Transverse colon (tissue), 4 donors: ENCODE measurements around the gene CYGB. TPM values are rescaled to one million over a fixed set of nuclear protein-coding genes. Genes with fewer than 3 reads are reported as not detected.
"Not testable (repeated sequence)": the region's sequence is repeated elsewhere in the genome, so short reads cannot be mapped to it uniquely, and the experiment has no call there.

Experiments
- DNase-seq: peaks from one replicate; pipeline ENCODE4 v3.0.0-alpha.2; 2019
- H3K27ac ChIP-seq, 4 donors: fragments of 200-600 bp; sonication (generic); 2 replicates each; pipeline ENCODE4 v1.5.1; 2016 to 2018; ENCODE audit warnings: inconsistent platforms in 4 of 4
- H3K27me3 ChIP-seq: fragments of 200-600 bp; sonication (generic); 2 replicates; pipeline ENCODE4 v1.5.1; 2017; ENCODE audit warnings: inconsistent platforms
- H3K36me3 ChIP-seq, 4 donors: fragments of 200-600 bp; sonication (generic); 2 replicates each; pipeline ENCODE4 v1.5.1; 2017 to 2019; ENCODE audit warnings: inconsistent platforms in 4 of 4
- H3K4me1 ChIP-seq, 4 donors: fragments of 200-600 bp; sonication (generic); 2 replicates each; pipeline ENCODE4 v1.5.1; 2017 to 2020; ENCODE audit warnings: inconsistent platforms in 4 of 4
- H3K4me3 ChIP-seq, 4 donors: fragments of 200-600 bp; sonication (generic); 1 replicate in 1 of 4; 2 replicates in 3 of 4; pipeline versions ENCODE4 v1.5.1 to v1.6.1; 2017 to 2019; ENCODE audit warnings: inconsistent platforms in 4 of 4
- H3K9me3 ChIP-seq, 2 donors: fragments of 200-600 bp; sonication (generic); 2 replicates each; pipeline ENCODE4 v1.5.1; 2017 to 2019; ENCODE audit warnings: inconsistent platforms in 2 of 2
- EP300 ChIP-seq: sonication (generic); formaldehyde crosslinking; IDR thresholded peaks from one replicate; pipeline ENCODE4 v1.6.1; 2017; ENCODE audit warnings: antibody characterized with exemption, low read depth
- POLR2A ChIP-seq: fragments of 450-650 bp; IDR thresholded peaks from one replicate; pipeline ENCODE4 v1.6.1; 2016; ENCODE audit warnings: antibody characterized with exemption, mild to moderate bottlenecking, moderate library complexity
- POLR2AphosphoS5 ChIP-seq, 3 donors: sonication (generic); formaldehyde crosslinking; IDR thresholded peaks; one replicate each; pipeline ENCODE4 v1.6.1; 2016; ENCODE audit warnings: antibody characterized with exemption in 3 of 3
- WGBS, 2 donors: methylation state at CpG; one replicate each; pipeline ENCODE4 v1.1.5; 2018; ENCODE audit warnings: low coverage in 1 of 2; 5-methylcytosine and 5-hydroxymethylcytosine counted together
- in situ Hi-C, 4 donors: fragments of 200-750 bp; cut with MboI; loops; one replicate each; pipeline versions ENCODE4 v1.15.0 to v1.15.1; 2017; ENCODE audit warnings: low sequenced_read_pairs in 3 of 4, low pct_ligation_motif_present in 1 of 4, low pct_unique_long_range_greater_than_20kb in 1 of 4
- intact Hi-C: fragments of 100-400 bp; cut with DNase I; formaldehyde crosslinking; loops from one replicate; pipeline ENCODE4 v1.15.1; 2023; ENCODE audit warnings: low total_unique reads
- total RNA-seq, 4 donors: library from RNA; depleted of rRNA; stranded (reverse); fragments of >200 nt; gene quantifications; one replicate each; pipeline ENCODE4 v1.1.0, GENCODE V29; 2016
- TF ChIP-seq, protein P1 (sequence below), 5 experiments: fragments of 200-600 bp in 3 of 5; fragments of 450-650 bp in 2 of 5; sonication (generic) in 3 of 5; IDR thresholded peaks; 1 replicate in 2 of 5; 2 replicates in 3 of 5; pipeline ENCODE4 v1.5.1; 2016 to 2017; ENCODE audit warnings: antibody characterized with exemption in 5 of 5, inconsistent platforms in 3 of 5, mild to moderate bottlenecking in 2 of 5, moderate library complexity in 1 of 5

Gene CYGB
- total RNA-seq, 4 donors from 2014 or later: 7.5 to 20.1 (median 11.3) TPM

DNA sequence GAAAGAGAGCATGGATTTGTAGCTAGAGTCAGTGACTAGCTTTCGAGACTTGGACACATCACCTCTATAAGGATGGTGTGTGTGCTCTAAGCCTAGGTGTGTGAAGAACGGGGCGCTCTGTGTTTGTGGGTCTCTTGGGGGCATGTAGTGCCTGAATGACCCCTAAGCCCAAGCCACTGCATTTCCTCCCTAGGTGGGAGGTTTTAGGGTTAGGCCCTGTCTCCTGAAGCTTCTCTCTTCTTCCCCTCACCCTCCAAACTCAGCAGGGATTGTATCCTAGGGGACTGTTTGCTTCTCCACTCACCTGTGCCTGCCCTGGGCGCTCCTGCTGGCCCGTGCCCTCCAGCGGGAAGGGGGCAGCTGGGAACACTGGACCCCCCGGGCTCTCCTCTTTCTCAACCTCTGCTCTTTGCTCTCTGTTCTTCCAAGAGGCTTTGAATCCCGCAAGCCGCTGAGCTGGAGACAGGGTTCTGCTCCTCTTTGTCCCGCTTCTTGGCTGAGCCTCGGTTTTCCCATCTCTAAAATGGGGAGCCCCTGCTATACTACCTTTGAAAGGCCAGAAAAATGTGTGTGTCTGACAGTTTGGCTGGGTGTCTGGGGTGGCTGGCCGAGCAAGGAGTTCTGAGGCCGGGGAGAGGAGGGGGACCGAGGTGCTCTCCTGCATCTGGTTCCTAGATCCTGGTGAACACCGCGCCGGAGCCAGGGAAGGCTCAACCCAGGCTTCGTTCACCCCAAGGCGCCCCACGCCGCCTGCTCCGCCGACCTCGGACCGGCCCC lies 810 bp downstream of the CYGB start:
- no peak for DNase-seq
- no peaks in the 10 kb centered on the region for H3K36me3 ChIP-seq
- H3K4me1 ChIP-seq: peaks cover 5 to 41% (median 27%) of the 10 kb centered on the region in 4 donors
- H3K4me3 ChIP-seq: peak overlapping the region; percentile 9 to 46 (median 21)
- H3K27me3 ChIP-seq: peaks cover 40% of the 10 kb centered on the region
- WGBS, 2 donors: 71% methylated on average over 24 of the region's 25 CpGs; no CpG with 5 or more reads in 1 of the 2 donors
- intact Hi-C loops (no loop called here), in situ Hi-C loops (loop anchor here in 1 of 4 donors (25.0 kb wide), 1 partner anchor 176 kb away; the partner anchor contains the start of gene MXRA7)
- H3K27ac ChIP-seq: peak overlapping the region; percentile 62 to 74 (median 69)
- H3K9me3 ChIP-seq: no peaks in the 10 kb centered on the region
- no peak for TF ChIP-seq POLR2A
- TF ChIP-seq, protein P1, sequence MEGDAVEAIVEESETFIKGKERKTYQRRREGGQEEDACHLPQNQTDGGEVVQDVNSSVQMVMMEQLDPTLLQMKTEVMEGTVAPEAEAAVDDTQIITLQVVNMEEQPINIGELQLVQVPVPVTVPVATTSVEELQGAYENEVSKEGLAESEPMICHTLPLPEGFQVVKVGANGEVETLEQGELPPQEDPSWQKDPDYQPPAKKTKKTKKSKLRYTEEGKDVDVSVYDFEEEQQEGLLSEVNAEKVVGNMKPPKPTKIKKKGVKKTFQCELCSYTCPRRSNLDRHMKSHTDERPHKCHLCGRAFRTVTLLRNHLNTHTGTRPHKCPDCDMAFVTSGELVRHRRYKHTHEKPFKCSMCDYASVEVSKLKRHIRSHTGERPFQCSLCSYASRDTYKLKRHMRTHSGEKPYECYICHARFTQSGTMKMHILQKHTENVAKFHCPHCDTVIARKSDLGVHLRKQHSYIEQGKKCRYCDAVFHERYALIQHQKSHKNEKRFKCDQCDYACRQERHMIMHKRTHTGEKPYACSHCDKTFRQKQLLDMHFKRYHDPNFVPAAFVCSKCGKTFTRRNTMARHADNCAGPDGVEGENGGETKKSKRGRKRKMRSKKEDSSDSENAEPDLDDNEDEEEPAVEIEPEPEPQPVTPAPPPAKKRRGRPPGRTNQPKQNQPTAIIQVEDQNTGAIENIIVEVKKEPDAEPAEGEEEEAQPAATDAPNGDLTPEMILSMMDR (IDR thresholded peaks at IDR 0.05): no peak

GRCh38 chr17:76535788-76536510 lies 1.6 kb downstream of the CYGB start:
- Histone ChIP-seq H3K27ac (peak overlapping the region; percentile 62 to 74 (median 69)), H3K9me3 (no peaks in the 10 kb centered on the region), H3K4me3 (peak overlapping the region in 1 of 4 donors; percentile 46), H3K27me3 (peaks cover 40% of the 10 kb centered on the region), H3K36me3 (no peaks in the 10 kb centered on the region), H3K4me1 (peaks cover 5 to 44% (median 27%) of the 10 kb centered on the region in 4 donors)
- in situ Hi-C loops: loop anchor here in 1 of 4 donors (25.0 kb wide), 1 partner anchor 176 kb away; the partner anchor contains the start of gene MXRA7
- TF ChIP-seq EP300 (no peak), POLR2AphosphoS5 (IDR thresholded peaks at IDR 0.05) (no peak), POLR2A (no peak)
- TF ChIP-seq, protein P1 (IDR thresholded peaks at IDR 0.05): no peak
- DNase-seq: no peak
- intact Hi-C loops: no loop called here
- WGBS, 2 donors: 75% methylated on average over 19 of the region's 19 CpGs; no CpG with 5 or more reads in 1 of the 2 donors

GRCh38 chr17:76534831-76535732 lies 2.4 kb downstream of the CYGB start:
- Histone ChIP-seq H3K36me3 (no peaks in the 10 kb centered on the region), H3K4me1 (peaks cover 1 to 44% (median 32%) of the 10 kb centered on the region in 4 donors), H3K9me3 (no peaks in the 10 kb centered on the region), H3K27me3 (peaks cover 40% of the 10 kb centered on the region), H3K4me3 (no peak overlapping the region), H3K27ac (peak overlapping the region; percentile 21 to 74 (median 66))
- no peak for DNase-seq
- in situ Hi-C loops (loop anchor here in 1 of 4 donors (25.0 kb wide), 1 partner anchor 177 kb away; the partner anchor contains the start of gene MXRA7), intact Hi-C loops (no loop called here)
- no peak for TF ChIP-seq POLR2A
- TF ChIP-seq, protein P1 (IDR thresholded peaks at IDR 0.05): no peak
- no peak for TF ChIP-seq POLR2AphosphoS5 (IDR thresholded peaks at IDR 0.05)
- TF ChIP-seq EP300: no peak
- 50 to 74% methylated on average over 1 to 7 of the region's 7 CpGs for WGBS, 2 donors

GRCh38 chr17:76533640-76534359 lies 3.7 kb downstream of the CYGB start:
- Histone ChIP-seq H3K4me1 (peaks cover 12 to 54% (median 44%) of the 10 kb centered on the region in 4 donors), H3K27me3 (peaks cover 28% of the 10 kb centered on the region), H3K27ac (peak overlapping the region in 3 of 4 donors; percentile 12 to 46 (median 26))
- DNase-seq, H3K9me3 ChIP-seq, H3K4me3 ChIP-seq, H3K36me3 ChIP-seq, intact Hi-C loops: not testable (repeated sequence)
- in situ Hi-C loops: loop anchor here in 1 of 4 donors (25.0 kb wide), 1 partner anchor 179 kb away; the partner anchor contains the start of gene MXRA7
- 80 to 96% methylated on average over 5 to 9 of the region's 9 CpGs for WGBS, 2 donors
